Measurements from ENCODE around the gene TIMELESS. TPM values are rescaled to one million over a fixed set of nuclear protein-coding genes. Genes with fewer than 3 reads are reported as not detected.
"Not testable (repeated sequence)": the region's sequence is repeated elsewhere in the genome, so short reads cannot be mapped to it uniquely, and the experiment has no call there.

The TIMELESS gene
- total RNA-seq, 1 donor from 2014 or later: 27.9 TPM

GRCh38 chr12:56414401-56414800, 34.8 kb downstream of the TIMELESS start:
- no peak for DNase-seq (ENCODE audit: low spot score in 2 of 2, unreplicated experiment in 2 of 2)
- H3K27ac Mint-ChIP-seq: no peak overlapping the region
- H3K9me3 Mint-ChIP-seq: no peaks in the 10 kb centered on the region
- peaks cover 3% of the 10 kb centered on the region for H3K36me3 Mint-ChIP-seq
- no peak for TF ChIP-seq CTCF (IDR thresholded peaks at IDR 0.05; ENCODE audit: unreplicated experiment)
- no peaks in the 10 kb centered on the region for H3K27me3 Mint-ChIP-seq (ENCODE audit: low read depth)
- no peaks in the 10 kb centered on the region for H3K4me1 Mint-ChIP-seq
- no peak overlapping the region for H3K4me3 Mint-ChIP-seq

- Mint-ChIP-seq H3K9me3 (no peaks in the 10 kb centered on the region), H3K27me3 (ENCODE audit: low read depth) (no peaks in the 10 kb centered on the region), H3K36me3 (peaks cover 3% of the 10 kb centered on the region), H3K4me3 (no peak overlapping the region), H3K4me1 (no peaks in the 10 kb centered on the region), H3K27ac (no peak overlapping the region)
- DNase-seq (ENCODE audit: low spot score in 2 of 2, unreplicated experiment in 2 of 2): no peak
- no peak for TF ChIP-seq CTCF (IDR thresholded peaks at IDR 0.05; ENCODE audit: unreplicated experiment)
Measured at GRCh38 chr12:56413392-56413791, 35.8 kb downstream of the TIMELESS start.

- Mint-ChIP-seq H3K27me3 (ENCODE audit: low read depth) (no peaks in the 10 kb centered on the region), H3K4me1 (no peaks in the 10 kb centered on the region), H3K27ac (no peak overlapping the region), H3K36me3 (no peaks in the 10 kb centered on the region), H3K4me3 (no peak overlapping the region), H3K9me3 (no peaks in the 10 kb centered on the region)
- TF ChIP-seq CTCF (IDR thresholded peaks at IDR 0.05; ENCODE audit: unreplicated experiment): no peak
- DNase-seq (ENCODE audit: low spot score in 2 of 2, unreplicated experiment in 2 of 2): no peak
Measured at GRCh38 chr12:56411781-56412639, 37.2 kb downstream of the TIMELESS start.

- Mint-ChIP-seq H3K4me1 (no peaks in the 10 kb centered on the region), H3K9me3 (no peaks in the 10 kb centered on the region), H3K4me3 (no peak overlapping the region), H3K36me3 (no peaks in the 10 kb centered on the region), H3K27me3 (ENCODE audit: low read depth) (no peaks in the 10 kb centered on the region), H3K27ac (no peak overlapping the region)
- no peak for TF ChIP-seq CTCF (IDR thresholded peaks at IDR 0.05; ENCODE audit: unreplicated experiment)
- DNase-seq (ENCODE audit: low spot score in 2 of 2, unreplicated experiment in 2 of 2): no peak
Measured at GRCh38 chr12:56410768-56411167, 38.5 kb downstream of the TIMELESS start.

- H3K27me3 Mint-ChIP-seq (ENCODE audit: low read depth): no peaks in the 10 kb centered on the region
- H3K4me1 Mint-ChIP-seq: no peaks in the 10 kb centered on the region
- H3K9me3 Mint-ChIP-seq: no peaks in the 10 kb centered on the region
- no peak overlapping the region for H3K4me3 Mint-ChIP-seq
- TF ChIP-seq CTCF (IDR thresholded peaks at IDR 0.05; ENCODE audit: unreplicated experiment): no peak
- no peak for DNase-seq (ENCODE audit: low spot score in 2 of 2, unreplicated experiment in 2 of 2)
- H3K27ac Mint-ChIP-seq: no peak overlapping the region
- H3K36me3 Mint-ChIP-seq: no peaks in the 10 kb centered on the region
Measured at GRCh38 chr12:56408799-56409417, 40.3 kb downstream of the TIMELESS start.

GRCh38 chr12:56404227-56404626, 45.0 kb downstream of the TIMELESS start:
- not testable (repeated sequence) for H3K27me3 Mint-ChIP-seq (ENCODE audit: low read depth); DNase-seq (ENCODE audit: low spot score in 2 of 2, unreplicated experiment in 2 of 2); H3K4me1 Mint-ChIP-seq; H3K36me3 Mint-ChIP-seq; H3K27ac Mint-ChIP-seq; H3K4me3 Mint-ChIP-seq; H3K9me3 Mint-ChIP-seq

- H3K36me3 Mint-ChIP-seq; H3K4me1 Mint-ChIP-seq; H3K4me3 Mint-ChIP-seq; H3K27me3 Mint-ChIP-seq (ENCODE audit: low read depth); DNase-seq (ENCODE audit: low spot score in 2 of 2, unreplicated experiment in 2 of 2); H3K27ac Mint-ChIP-seq: not testable (repeated sequence)
- peaks cover 16% of the 10 kb centered on the region for H3K9me3 Mint-ChIP-seq
Measured at GRCh38 chr12:56401612-56402011, 47.6 kb downstream of the TIMELESS start.

- H3K27ac Mint-ChIP-seq, H3K36me3 Mint-ChIP-seq, H3K4me1 Mint-ChIP-seq: not testable (repeated sequence)
Measured at GRCh38 chr12:56401125-56401524, 48.1 kb downstream of the TIMELESS start.

GRCh38 chr12:56399466-56399865, 49.8 kb downstream of the TIMELESS start:
- H3K27me3 Mint-ChIP-seq (ENCODE audit: low read depth); DNase-seq (ENCODE audit: low spot score in 2 of 2, unreplicated experiment in 2 of 2); H3K27ac Mint-ChIP-seq; H3K4me3 Mint-ChIP-seq; H3K36me3 Mint-ChIP-seq; H3K4me1 Mint-ChIP-seq: not testable (repeated sequence)
- H3K9me3 Mint-ChIP-seq: peaks cover 19% of the 10 kb centered on the region

More at GRCh38 chr12:56401125-56401524, 48.1 kb downstream of the TIMELESS start:
- not testable (repeated sequence) for H3K27me3 Mint-ChIP-seq (ENCODE audit: low read depth); DNase-seq (ENCODE audit: low spot score in 2 of 2, unreplicated experiment in 2 of 2); H3K4me3 Mint-ChIP-seq
- peaks cover 16% of the 10 kb centered on the region for H3K9me3 Mint-ChIP-seq
